Right forelimb (tissue), 1 donor: Measurements from ENCODE around the gene FES.

Experiments
- DNase-seq: peaks from one replicate; pipeline ENCODE4 v3.0.0-alpha.2; 2018

The FES gene

GRCh38 chr15:90933301-90933700, 49.0 kb downstream of the FES start:
- DNase-seq: no peak

DNA sequence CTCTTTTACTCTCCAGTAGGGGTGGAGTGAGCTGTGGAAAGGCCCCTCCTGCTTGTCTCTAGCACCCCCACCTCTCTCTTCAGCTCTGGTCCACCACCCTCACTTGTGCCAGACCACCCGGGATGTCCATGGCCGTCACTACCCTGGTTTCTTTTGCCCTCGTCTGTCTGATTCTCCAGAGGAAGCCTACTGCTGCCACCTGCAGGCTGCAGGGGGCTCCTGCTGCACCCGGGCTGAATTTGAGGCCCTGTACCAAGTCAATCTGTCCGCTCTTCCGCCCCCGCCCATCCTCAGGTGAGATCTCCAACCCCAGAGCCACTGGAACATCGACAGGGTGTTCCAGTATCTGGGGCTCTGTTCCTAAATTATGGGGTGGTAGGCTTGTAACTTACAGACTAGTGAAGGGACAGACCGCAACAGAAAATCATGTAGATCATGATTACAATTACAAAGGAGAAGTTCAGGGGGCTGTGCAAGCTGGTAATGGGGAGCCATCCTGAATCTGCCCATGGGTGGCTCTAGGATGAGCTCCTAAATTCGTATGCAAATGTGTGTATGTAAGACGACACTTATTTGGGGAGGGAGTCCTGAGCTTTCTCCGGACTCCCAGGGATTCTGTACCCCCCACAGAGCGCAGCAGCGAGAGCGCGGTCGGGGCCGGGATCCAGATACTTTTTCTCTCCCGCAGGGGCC, 50.1 kb downstream of the FES start:
- peak; percentile 83 for DNase-seq

GRCh38 chr15:90934949-90935751, 50.8 kb downstream of the FES start, which contains the start of gene UNC45A:
TSS of gene UNC45A (plus strand) at chr15:90935285. CDS start at chr15:90935325, 40 bp downstream.
- peak; percentile 93 for DNase-seq

DNA sequence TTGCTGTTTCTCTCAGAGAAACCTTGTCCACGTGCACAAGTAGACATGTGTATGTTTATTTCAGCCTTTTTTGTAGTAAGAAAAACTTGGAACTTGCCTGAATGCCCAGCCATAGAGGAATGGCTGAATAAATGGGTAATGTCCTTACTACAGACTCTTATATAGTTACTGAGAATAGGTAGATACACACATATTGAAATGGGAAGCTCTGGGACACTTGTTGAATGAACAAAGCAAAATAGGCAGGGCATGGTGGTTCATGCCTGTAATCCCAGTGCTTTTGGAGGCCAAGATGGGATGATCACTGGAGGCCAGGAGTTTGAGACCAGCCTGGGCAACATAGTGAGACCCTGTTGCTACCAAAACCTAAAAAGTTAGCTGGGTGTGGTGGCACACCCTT, 52.5 kb downstream of the FES start:
- no peak for DNase-seq

GRCh38 chr15:90938261-90938660, 54.0 kb downstream of the FES start:
- no peak for DNase-seq

GRCh38 chr15:90939756-90940155, 55.5 kb downstream of the FES start:
- no peak for DNase-seq

- no peak for DNase-seq
Measured at GRCh38 chr15:90941038-90941437, 56.7 kb downstream of the FES start.

DNA sequence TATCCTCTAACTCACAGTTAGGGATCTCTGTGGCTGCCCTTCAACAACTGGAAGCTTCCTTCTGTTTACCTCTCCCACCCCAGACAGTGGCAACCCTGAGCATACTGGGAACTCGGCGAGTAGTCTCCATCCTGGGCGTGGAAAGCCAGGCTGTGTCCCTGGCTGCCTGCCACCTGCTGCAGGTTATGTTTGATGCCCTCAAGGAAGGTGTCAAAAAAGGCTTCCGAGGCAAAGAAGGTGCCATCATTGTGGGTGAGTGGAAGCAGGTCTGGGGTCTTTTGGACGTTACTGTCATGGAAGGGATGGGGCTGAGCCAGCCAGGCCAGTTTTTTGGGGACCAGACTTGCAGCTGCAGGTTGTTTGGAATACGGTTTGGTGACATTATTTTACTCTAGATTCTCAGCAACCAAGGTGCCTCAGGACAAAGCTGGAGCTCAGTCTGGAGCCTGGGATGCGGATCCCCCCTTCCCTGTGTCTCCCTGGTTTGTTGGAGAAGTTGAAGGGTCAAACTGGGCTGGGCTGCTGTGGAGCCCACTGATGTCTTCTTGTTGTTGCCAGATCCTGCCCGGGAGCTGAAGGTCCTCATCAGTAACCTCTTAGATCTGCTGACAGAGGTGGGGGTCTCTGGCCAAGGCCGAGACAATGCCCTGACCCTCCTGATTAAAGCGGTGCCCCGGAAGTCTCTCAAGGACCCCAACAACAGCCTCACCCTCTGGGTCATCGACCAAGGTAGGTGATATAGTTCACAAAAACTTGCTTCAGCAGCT, 58.2 kb downstream of the FES start:
- no peak for DNase-seq

DNA sequence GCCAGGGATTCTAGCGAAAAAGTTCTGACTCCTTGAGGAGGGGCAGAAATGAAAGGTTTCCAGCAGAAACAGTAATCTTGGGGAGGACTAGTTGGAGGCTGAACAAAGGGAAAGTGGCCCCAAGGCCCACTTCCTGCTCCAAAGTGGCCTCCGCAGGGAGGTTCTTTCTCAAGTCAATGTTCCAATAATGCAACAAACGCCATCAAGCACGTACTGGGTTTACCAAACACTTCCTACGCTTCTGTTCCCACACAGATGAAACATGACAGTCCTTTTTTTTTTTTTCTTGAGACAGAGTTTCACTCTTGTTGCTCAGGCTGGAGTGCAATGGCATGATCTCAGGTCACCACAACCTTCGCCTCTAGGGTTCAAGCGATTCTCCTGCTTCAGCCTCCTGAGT, 60.8 kb downstream of the FES start:
- no peak for DNase-seq
